HCT116 (cell line): ENCODE measurements around the gene FHOD1. TPM values are rescaled to one million over a fixed set of nuclear protein-coding genes. Genes with fewer than 3 reads are reported as not detected.

Experiments used
- ATAC-seq: fragments of 200-7000 bp; cut with Tn5 transposase; 2 replicates; pipeline ENCODE4 v1.9.1; 2020; ENCODE audit warnings: mild to moderate bottlenecking, moderate library complexity
- BruUV-seq: library from RNA; stranded (reverse); fragments of 400-500 nt; replicated peaks from 2 replicates; lab custom pipeline; 2021; lab: Mats Ljungman, UMichigan
- CTCF ChIA-PET: fragments of 300-600 bp; sonication (Branson Sonifier 250); formaldehyde crosslinking; loops from one replicate; lab custom pipeline; 2021; ENCODE audit warnings: antibody characterized with exemption; lab: Charles Lee
- POLR2A ChIA-PET: fragments of 300-600, 350-600 bp; sonication (Branson Sonifier 250); formaldehyde crosslinking; loops from one replicate; lab custom pipeline; 2021; ENCODE audit warnings: antibody characterized with exemption; lab: Charles Lee
- RAD21 ChIA-PET, 2 experiments: fragments of 300-600 bp; sonication (Branson Sonifier 250); formaldehyde crosslinking; loops; one replicate each; lab custom pipeline; 2023; ENCODE audit warnings: low total read pairs in 2 of 2; ENCODE audit not compliant: uncharacterized antibody in 2 of 2, unreplicated experiment in 2 of 2, low non-redundant PET in 1 of 2; lab: Charles Lee
- DNase-seq: peaks from one replicate; pipeline ENCODE4 v3.0.0-alpha.2; 2010; ENCODE audit warnings: low read depth, low spot score
- H2AFZ ChIP-seq: fragments of 200-600 bp; shearing (Covaris generic), sonication (generic); 2 replicates; pipeline ENCODE4 v1.6.1; 2017; ENCODE audit warnings: low read depth, mixed run types, mixed read lengths, antibody characterized with exemption, low read length; ENCODE audit not compliant: poor library complexity, severe bottlenecking
- H3K27ac ChIP-seq: 2 replicates; pipeline ENCODE4 v1.5.1; 2012; ENCODE audit warnings: low read depth, low read length
- H3K27me3 ChIP-seq: fragments of 200-600 bp; sonication (generic); 2 replicates; pipeline ENCODE4 v1.6.1; 2016; ENCODE audit warnings: mixed run types, low read length, mixed read lengths; ENCODE audit not compliant: insufficient read depth
- H3K36me3 ChIP-seq, 2 experiments: fragments of 200-500 bp in 1 of 2; fragments of 200-600 bp in 1 of 2; sonication (Bioruptor generic) in 1 of 2; sonication (generic) in 1 of 2; 2 replicates each; pipeline versions ENCODE4 v1.5.1 to v1.6.1; 2014 to 2016; ENCODE audit warnings: low read length in 2 of 2, inconsistent platforms in 1 of 2, mixed read lengths in 1 of 2, mixed run types in 1 of 2; ENCODE audit not compliant: insufficient read depth in 2 of 2, control insufficient read depth in 1 of 2
- H3K4me1 ChIP-seq, 2 experiments: fragments of 200-600 bp in 1 of 2; sonication (generic) in 1 of 2; 2 replicates each; pipeline versions ENCODE4 v1.5.1 to v1.6.1; 2012 to 2017; ENCODE audit warnings: low read length in 2 of 2, inconsistent platforms in 1 of 2, mild to moderate bottlenecking in 1 of 2, mixed read lengths in 1 of 2, mixed run types in 1 of 2, moderate library complexity in 1 of 2; ENCODE audit not compliant: insufficient read depth in 2 of 2, control insufficient read depth in 1 of 2
- H3K4me2 ChIP-seq: fragments of 200-600 bp; sonication (generic); 2 replicates; pipeline ENCODE4 v1.6.1; 2017; ENCODE audit warnings: mixed run types, low read length, mixed read lengths
- H3K4me3 ChIP-seq, 2 experiments: fragments of 200-600 bp in 1 of 2; sonication (generic) in 1 of 2; replicated peaks in 1 of 2; 2 replicates each; pipeline ENCODE4 v1.5.1; 2011 to 2016; ENCODE audit warnings: low read length in 2 of 2, control low read depth in 1 of 2, low read depth in 1 of 2, mild to moderate bottlenecking in 1 of 2, mixed read lengths in 1 of 2, mixed run types in 1 of 2
- H3K79me2 ChIP-seq: fragments of 200-600 bp; sonication (generic); 2 replicates; pipeline ENCODE4 v1.6.1; 2017; ENCODE audit warnings: mild to moderate bottlenecking, mixed run types, low read length, moderate library complexity, mixed read lengths; ENCODE audit not compliant: insufficient read depth
- H3K9ac ChIP-seq: fragments of 200-600 bp; sonication (generic); 2 replicates; pipeline ENCODE4 v1.6.1; 2016; ENCODE audit warnings: low read length, mixed read lengths
- H3K9me2 ChIP-seq: fragments of 200-600 bp; sonication (generic), shearing (Covaris generic); 2 replicates; pipeline ENCODE4 v1.6.1; 2017; ENCODE audit warnings: mixed run types, mild to moderate bottlenecking, moderate library complexity; ENCODE audit not compliant: insufficient read depth
- H3K9me3 ChIP-seq, 2 experiments: fragments of 200-500 bp in 1 of 2; fragments of 200-600 bp in 1 of 2; sonication (Bioruptor generic) in 1 of 2; sonication (generic) in 1 of 2; 2 replicates each; pipeline ENCODE4 v1.6.1; 2014 to 2017; ENCODE audit warnings: low read length in 2 of 2, mixed read lengths in 2 of 2, inconsistent platforms in 1 of 2, low read depth in 1 of 2, mild to moderate bottlenecking in 1 of 2, mixed run types in 1 of 2, moderate library complexity in 1 of 2; ENCODE audit not compliant: control insufficient read depth in 1 of 2, insufficient read depth in 1 of 2
- H4K20me1 ChIP-seq: fragments of 200-600 bp; sonication (generic), shearing (Covaris generic); 2 replicates; pipeline ENCODE4 v1.6.1; 2017; ENCODE audit warnings: mixed run types, mild to moderate bottlenecking, moderate library complexity; ENCODE audit not compliant: insufficient read depth
- CEBPB ChIP-seq: IDR thresholded peaks from 2 replicates; pipeline ENCODE4 v1.6.1; 2012; ENCODE audit warnings: low read depth
- EGR1 ChIP-seq: IDR thresholded peaks from 2 replicates; pipeline ENCODE4 v1.6.1; 2012; ENCODE audit warnings: low read depth
- EZH2 ChIP-seq: fragments of 200-600 bp; sonication (generic); IDR thresholded peaks from 2 replicates; pipeline ENCODE4 v1.6.1; 2017; ENCODE audit warnings: antibody characterized with exemption, mixed run types
- EZH2phosphoT487 ChIP-seq: fragments of 200-600 bp; IDR thresholded peaks from 2 replicates; pipeline ENCODE4 v1.6.1; 2018; ENCODE audit warnings: antibody characterized with exemption, borderline replicate concordance
- FOSL1 ChIP-seq: IDR thresholded peaks from 2 replicates; pipeline ENCODE4 v1.6.1; 2012; ENCODE audit warnings: low read depth
- JUND ChIP-seq: IDR thresholded peaks from 2 replicates; pipeline ENCODE4 v1.6.1; 2012
- POLR2AphosphoS5 ChIP-seq: IDR thresholded peaks from 2 replicates; pipeline ENCODE4 v1.6.1; 2011; ENCODE audit warnings: mild to moderate bottlenecking, low read depth, low read length, moderate library complexity
- SRF ChIP-seq: IDR thresholded peaks from 2 replicates; pipeline ENCODE4 v1.6.1; 2012; ENCODE audit warnings: low read depth
- ZNF274 ChIP-seq: fragments of 200-500 bp; sonication (Bioruptor generic); IDR thresholded peaks from 2 replicates; pipeline ENCODE4 v1.6.1; 2014; ENCODE audit warnings: mild to moderate bottlenecking, low read depth, low read length, inconsistent platforms
- intact Hi-C: fragments of 100-400 bp; cut with micrococcal nuclease; formaldehyde crosslinking; loops from 2 replicates; pipeline ENCODE4 v1.10.0; 2022
- total RNA-seq: library from RNA; stranded (reverse); gene quantifications from one replicate; pipeline ENCODE4 v1.2.1, GENCODE V29; 2021; ENCODE audit not compliant: unreplicated experiment
- TF ChIP-seq, protein P1 (sequence below): IDR thresholded peaks from 2 replicates; pipeline ENCODE4 v1.6.1; 2011; ENCODE audit warnings: mild to moderate bottlenecking, low read length, moderate library complexity; ENCODE audit not compliant: insufficient replicate concordance; ENCODE audit errors: extremely low read depth
- TF ChIP-seq, protein P2 (sequence below): IDR thresholded peaks from 2 replicates; pipeline ENCODE4 v1.6.1; 2012

FHOD1 gene
- total RNA-seq, 1 experiment from 2014 or later = 69.2 TPM

DNA sequence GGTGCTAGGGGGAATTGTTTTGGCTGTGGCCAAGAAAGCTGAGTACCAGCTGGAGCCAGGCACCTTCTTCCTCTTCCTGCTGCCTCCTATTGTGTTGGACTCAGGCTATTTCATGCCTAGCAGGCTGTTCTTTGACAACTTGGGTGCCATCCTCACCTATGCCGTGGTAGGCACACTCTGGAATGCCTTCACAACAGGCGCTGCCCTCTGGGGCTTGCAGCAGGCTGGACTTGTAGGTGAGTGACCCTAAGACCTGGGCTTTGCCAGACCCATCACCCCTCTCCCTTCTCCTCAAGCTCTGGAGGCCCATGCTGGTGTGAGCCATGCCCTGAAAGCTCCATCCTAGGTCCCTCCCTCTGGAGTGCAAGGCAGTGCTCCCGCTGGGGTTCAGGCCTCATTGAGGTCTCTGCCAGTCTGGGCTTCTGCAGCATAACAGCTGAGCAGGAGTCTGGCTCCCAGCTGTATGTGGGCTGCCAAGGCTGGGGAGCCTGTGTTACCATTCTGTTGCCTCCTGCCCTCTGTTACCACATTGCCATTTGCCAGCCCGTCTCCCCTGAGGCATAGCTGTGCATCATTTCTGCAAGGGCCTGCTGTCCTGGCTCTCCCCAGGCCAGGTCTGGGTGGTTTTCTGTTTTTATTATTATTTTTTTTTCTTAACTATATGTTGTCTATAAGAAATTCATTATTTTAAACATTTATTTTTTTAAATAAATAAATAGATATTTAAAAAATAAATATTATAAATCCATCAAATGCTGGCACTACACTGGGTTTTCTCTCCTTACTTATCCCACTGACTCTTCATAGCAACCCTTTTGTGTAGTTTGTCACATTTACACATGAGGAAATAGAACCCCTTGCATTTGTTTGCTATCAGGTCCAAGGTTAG is 5.6 kb upstream of the FHOD1 start (continued):
- TF ChIP-seq ZNF274 = no peak
- no peak for TF ChIP-seq JUND
- TF ChIP-seq POLR2AphosphoS5 = no peak
- TF ChIP-seq, protein P1, sequence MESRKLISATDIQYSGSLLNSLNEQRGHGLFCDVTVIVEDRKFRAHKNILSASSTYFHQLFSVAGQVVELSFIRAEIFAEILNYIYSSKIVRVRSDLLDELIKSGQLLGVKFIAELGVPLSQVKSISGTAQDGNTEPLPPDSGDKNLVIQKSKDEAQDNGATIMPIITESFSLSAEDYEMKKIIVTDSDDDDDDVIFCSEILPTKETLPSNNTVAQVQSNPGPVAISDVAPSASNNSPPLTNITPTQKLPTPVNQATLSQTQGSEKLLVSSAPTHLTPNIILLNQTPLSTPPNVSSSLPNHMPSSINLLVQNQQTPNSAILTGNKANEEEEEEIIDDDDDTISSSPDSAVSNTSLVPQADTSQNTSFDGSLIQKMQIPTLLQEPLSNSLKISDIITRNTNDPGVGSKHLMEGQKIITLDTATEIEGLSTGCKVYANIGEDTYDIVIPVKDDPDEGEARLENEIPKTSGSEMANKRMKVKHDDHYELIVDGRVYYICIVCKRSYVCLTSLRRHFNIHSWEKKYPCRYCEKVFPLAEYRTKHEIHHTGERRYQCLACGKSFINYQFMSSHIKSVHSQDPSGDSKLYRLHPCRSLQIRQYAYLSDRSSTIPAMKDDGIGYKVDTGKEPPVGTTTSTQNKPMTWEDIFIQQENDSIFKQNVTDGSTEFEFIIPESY = no peak
- TF ChIP-seq, all 23 proteins: peak for 0

DNA sequence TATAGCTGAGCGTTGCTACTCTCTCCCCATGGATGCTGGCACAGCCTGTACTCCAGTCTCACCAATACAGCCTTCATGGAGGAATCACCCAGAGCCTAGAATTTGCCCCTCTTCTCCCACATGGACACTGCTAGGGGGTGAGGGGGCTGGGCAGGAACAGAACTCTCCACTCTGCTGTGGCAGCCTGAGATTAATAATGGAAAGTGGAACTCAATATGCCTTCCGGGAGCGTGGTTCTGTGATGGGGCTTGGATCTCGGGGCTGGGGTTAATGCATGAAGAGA is 2.7 kb upstream of the FHOD1 start:
- ChIA-PET POLR2A (no interaction called here), RAD21 (no interaction called here), CTCF (interaction anchor here (4.4 kb wide), 1 partner anchor 10 kb away, joined by 17 read pairs; no protein-coding TSS in a partner anchor)
- BruUV-seq = no TSS peak
- no peaks in the 10 kb centered on the region; a peak in 1 of 4 replicates for H3K36me3 ChIP-seq
- peak overlapping the region; percentile 94; the same call in 1 of the 2 replicates for H3K4me2 ChIP-seq
- no peak overlapping the region for H2AFZ ChIP-seq
- peaks cover 15 to 39% of the 10 kb centered on the region in 2 experiments for H3K4me1 ChIP-seq
- H3K9me2 ChIP-seq = no peaks in the 10 kb centered on the region
- H3K79me2 ChIP-seq = peaks cover 11% of the 10 kb centered on the region
- H3K27ac ChIP-seq = no peak overlapping the region
- no peak overlapping the region for H3K4me3 ChIP-seq
- H4K20me1 ChIP-seq = no peaks in the 10 kb centered on the region
- intact Hi-C loops = no loop called here
- ATAC-seq (no peak), DNase-seq (no peak)
- H3K9me3 ChIP-seq = no peaks in the 10 kb centered on the region
- no peaks in the 10 kb centered on the region for H3K27me3 ChIP-seq
- TF ChIP-seq CEBPB (no peak), SRF (no peak), EZH2phosphoT487 (no peak), EZH2 (no peak), FOSL1 (no peak), JUND (no peak), ZNF274 (no peak), EGR1 (no peak)
- TF ChIP-seq, protein P2, sequence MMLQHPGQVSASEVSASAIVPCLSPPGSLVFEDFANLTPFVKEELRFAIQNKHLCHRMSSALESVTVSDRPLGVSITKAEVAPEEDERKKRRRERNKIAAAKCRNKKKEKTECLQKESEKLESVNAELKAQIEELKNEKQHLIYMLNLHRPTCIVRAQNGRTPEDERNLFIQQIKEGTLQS = no peak
- TF ChIP-seq, all 23 proteins: peak for 0
- H3K9ac ChIP-seq = no peak overlapping the region
